Measurements from ENCODE around the gene GOLGA2.

DNA sequence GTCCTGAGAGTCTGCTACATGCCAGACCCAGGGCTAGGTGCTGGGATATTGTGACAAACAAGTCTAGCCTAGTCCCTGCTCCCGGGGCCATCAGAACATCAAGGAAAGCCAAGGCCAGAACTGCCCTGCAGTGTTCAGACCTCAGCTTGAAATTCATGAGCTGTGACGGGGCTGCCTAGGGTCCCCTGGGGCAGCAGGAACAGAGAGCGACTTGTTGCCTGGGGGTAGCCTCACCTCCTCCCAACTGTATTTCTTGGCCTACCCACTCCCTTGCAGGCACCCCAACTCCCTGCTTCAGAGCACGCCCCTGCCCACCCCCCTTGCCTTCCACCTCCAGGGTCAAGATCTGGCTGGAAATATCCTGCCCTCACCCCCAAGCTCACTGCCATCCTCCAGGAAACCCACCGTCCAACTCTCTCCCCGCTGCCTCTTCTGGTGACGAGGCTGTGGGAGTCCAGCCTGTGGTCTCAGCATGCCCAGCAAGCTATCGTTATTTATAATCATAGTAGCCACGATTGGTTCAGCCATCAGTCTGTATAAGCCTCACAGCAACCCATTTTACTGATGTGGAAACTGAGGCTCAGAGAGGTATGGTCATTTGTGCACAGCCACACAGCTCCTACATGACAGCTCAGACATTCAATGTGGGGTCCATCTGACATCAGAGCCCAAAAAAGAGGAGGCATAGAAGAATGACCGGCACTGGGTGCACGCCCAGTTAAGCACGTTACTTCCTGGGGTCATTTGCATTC lies 61.9 kb downstream of the GOLGA2 start:
- TF ChIP-seq, protein P1, sequence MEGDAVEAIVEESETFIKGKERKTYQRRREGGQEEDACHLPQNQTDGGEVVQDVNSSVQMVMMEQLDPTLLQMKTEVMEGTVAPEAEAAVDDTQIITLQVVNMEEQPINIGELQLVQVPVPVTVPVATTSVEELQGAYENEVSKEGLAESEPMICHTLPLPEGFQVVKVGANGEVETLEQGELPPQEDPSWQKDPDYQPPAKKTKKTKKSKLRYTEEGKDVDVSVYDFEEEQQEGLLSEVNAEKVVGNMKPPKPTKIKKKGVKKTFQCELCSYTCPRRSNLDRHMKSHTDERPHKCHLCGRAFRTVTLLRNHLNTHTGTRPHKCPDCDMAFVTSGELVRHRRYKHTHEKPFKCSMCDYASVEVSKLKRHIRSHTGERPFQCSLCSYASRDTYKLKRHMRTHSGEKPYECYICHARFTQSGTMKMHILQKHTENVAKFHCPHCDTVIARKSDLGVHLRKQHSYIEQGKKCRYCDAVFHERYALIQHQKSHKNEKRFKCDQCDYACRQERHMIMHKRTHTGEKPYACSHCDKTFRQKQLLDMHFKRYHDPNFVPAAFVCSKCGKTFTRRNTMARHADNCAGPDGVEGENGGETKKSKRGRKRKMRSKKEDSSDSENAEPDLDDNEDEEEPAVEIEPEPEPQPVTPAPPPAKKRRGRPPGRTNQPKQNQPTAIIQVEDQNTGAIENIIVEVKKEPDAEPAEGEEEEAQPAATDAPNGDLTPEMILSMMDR (IDR thresholded peaks at IDR 0.05), result no peak
- TF ChIP-seq POLR2A (IDR thresholded peaks at IDR 0.05), result no peak
